Suprapubic skin (tissue), 4 donors: ENCODE results near the gene SIK3. TPM values are rescaled to one million over a fixed set of nuclear protein-coding genes. Genes with fewer than 3 reads are reported as not detected.

ENCODE experiments used
- DNase-seq, 2 donors: peaks; one replicate each; pipeline ENCODE4 v3.0.0-alpha.2; 2019; ENCODE audit warnings: low spot score in 2 of 2
- H3K27ac ChIP-seq: fragments of 200-600 bp; sonication (generic); one replicate; pipeline ENCODE4 v1.5.1; 2019
- H3K27me3 ChIP-seq: fragments of 200-600 bp; sonication (generic); one replicate; pipeline ENCODE4 v1.5.1; 2019
- H3K36me3 ChIP-seq: fragments of 200-600 bp; sonication (generic); one replicate; pipeline ENCODE4 v1.5.1; 2019
- H3K4me1 ChIP-seq: fragments of 200-600 bp; sonication (generic); one replicate; pipeline ENCODE4 v1.5.1; 2019
- H3K4me3 ChIP-seq: fragments of 200-600 bp; sonication (generic); one replicate; pipeline ENCODE4 v1.5.1; 2019; ENCODE audit warnings: mild to moderate bottlenecking
- H3K9me3 ChIP-seq: fragments of 200-600 bp; sonication (generic); one replicate; pipeline ENCODE4 v1.5.1; 2019
- EP300 ChIP-seq: sonication (generic); formaldehyde crosslinking; IDR thresholded peaks from one replicate; pipeline ENCODE4 v1.6.1; 2017; ENCODE audit warnings: antibody characterized with exemption
- POLR2A ChIP-seq, 2 donors: fragments of 450-650 bp; IDR thresholded peaks; one replicate each; pipeline ENCODE4 v1.6.1; 2017; ENCODE audit warnings: antibody characterized with exemption in 2 of 2, mild to moderate bottlenecking in 2 of 2, moderate library complexity in 2 of 2
- POLR2AphosphoS5 ChIP-seq, 3 donors: sonication (generic); formaldehyde crosslinking; IDR thresholded peaks; one replicate each; pipeline ENCODE4 v1.6.1; 2017; ENCODE audit warnings: antibody characterized with exemption in 3 of 3
- WGBS: methylation state at CpG from one replicate; pipeline ENCODE4 v1.1.5; 2018; 5-methylcytosine and 5-hydroxymethylcytosine counted together
- total RNA-seq, 4 donors: library from RNA; depleted of rRNA; stranded (reverse); fragments of >200 nt; gene quantifications; one replicate each; pipeline ENCODE4 v1.1.0, GENCODE V29; 2016
- TF ChIP-seq, protein P1 (sequence below), 2 donors: fragments of 200-600 bp in 1 of 2; fragments of 450-650 bp in 1 of 2; sonication (generic) in 1 of 2; IDR thresholded peaks; one replicate each; pipeline ENCODE4 v1.5.1; 2016 to 2019; ENCODE audit warnings: antibody characterized with exemption in 2 of 2, mild to moderate bottlenecking in 1 of 2, moderate library complexity in 1 of 2

The SIK3 gene
- total RNA-seq, 4 donors from 2014 or later: 31.6 to 60.8 (median 37.5) TPM

DNA sequence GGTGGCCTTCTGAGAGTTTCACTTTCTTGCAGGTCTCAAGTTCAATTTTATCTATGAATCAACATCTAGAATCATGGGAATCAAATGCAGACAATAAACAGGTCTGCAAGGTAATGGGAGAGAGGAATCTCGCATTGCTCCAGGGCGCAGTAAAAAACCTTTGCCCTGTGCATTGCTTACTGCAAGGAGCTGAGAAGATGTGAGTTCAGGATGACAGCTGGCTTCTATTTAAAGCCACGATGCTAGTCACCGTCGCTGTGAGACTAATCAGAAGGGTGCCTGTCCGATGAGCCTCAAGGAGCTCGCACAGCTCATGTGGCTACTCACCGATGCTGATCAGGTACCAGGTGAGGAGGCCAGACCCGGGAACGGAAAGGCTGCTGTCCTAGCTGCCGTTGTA lies 230.6 kb downstream of the SIK3 start:
- Histone ChIP-seq H3K4me3 (no peak overlapping the region), H3K4me1 (no peaks in the 10 kb centered on the region), H3K27ac (no peak overlapping the region), H3K36me3 (peaks cover 89% of the 10 kb centered on the region), H3K9me3 (no peaks in the 10 kb centered on the region), H3K27me3 (no peaks in the 10 kb centered on the region)
- no peak for DNase-seq
- TF ChIP-seq, protein P1, sequence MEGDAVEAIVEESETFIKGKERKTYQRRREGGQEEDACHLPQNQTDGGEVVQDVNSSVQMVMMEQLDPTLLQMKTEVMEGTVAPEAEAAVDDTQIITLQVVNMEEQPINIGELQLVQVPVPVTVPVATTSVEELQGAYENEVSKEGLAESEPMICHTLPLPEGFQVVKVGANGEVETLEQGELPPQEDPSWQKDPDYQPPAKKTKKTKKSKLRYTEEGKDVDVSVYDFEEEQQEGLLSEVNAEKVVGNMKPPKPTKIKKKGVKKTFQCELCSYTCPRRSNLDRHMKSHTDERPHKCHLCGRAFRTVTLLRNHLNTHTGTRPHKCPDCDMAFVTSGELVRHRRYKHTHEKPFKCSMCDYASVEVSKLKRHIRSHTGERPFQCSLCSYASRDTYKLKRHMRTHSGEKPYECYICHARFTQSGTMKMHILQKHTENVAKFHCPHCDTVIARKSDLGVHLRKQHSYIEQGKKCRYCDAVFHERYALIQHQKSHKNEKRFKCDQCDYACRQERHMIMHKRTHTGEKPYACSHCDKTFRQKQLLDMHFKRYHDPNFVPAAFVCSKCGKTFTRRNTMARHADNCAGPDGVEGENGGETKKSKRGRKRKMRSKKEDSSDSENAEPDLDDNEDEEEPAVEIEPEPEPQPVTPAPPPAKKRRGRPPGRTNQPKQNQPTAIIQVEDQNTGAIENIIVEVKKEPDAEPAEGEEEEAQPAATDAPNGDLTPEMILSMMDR (IDR thresholded peaks at IDR 0.05): no peak
- TF ChIP-seq EP300 (no peak), POLR2AphosphoS5 (IDR thresholded peaks at IDR 0.05) (no peak), POLR2A (IDR thresholded peaks at IDR 0.05) (no peak)
- WGBS: 84% methylated on average over 11 of the region's 11 CpGs

DNA sequence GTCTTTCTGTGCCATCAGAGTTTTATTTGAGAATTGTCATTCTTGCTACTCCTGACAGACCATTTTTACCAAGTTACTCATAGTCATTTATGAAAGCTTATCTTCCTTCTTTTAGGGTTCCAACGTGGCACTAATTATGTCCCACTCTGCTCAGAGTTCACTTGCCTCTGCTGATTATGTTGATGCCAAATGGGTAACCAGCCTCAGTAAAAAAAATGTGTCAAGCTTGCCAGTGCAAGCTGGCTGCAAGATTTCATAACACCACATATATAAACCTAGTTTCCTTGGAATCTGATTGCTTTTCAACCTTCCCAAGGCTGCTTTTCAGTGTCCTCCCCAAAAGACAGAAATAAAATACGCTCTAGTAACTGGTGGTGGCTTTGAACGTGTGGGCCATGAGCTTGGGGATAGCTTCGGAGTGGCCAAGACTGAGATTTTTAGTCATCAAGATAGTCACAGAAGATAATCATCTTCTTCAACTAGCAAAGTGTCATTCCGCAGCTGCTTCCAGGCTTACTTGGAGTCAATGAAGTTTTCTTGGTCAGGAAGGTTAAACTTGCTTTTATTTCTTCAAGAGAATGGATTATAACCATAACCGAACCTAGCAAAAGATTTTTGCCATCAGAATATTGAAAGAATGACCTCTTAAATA lies 231.3 kb downstream of the SIK3 start:
- no peak for TF ChIP-seq POLR2AphosphoS5 (IDR thresholded peaks at IDR 0.05)
- TF ChIP-seq, protein P1 (IDR thresholded peaks at IDR 0.05): no peak
- WGBS: 84% methylated on average over 6 of the region's 6 CpGs
- Histone ChIP-seq H3K27ac (no peak overlapping the region), H3K27me3 (no peaks in the 10 kb centered on the region), H3K9me3 (no peaks in the 10 kb centered on the region), H3K36me3 (peaks cover 90% of the 10 kb centered on the region), H3K4me3 (no peak overlapping the region), H3K4me1 (no peaks in the 10 kb centered on the region)
- DNase-seq: no peak

DNA sequence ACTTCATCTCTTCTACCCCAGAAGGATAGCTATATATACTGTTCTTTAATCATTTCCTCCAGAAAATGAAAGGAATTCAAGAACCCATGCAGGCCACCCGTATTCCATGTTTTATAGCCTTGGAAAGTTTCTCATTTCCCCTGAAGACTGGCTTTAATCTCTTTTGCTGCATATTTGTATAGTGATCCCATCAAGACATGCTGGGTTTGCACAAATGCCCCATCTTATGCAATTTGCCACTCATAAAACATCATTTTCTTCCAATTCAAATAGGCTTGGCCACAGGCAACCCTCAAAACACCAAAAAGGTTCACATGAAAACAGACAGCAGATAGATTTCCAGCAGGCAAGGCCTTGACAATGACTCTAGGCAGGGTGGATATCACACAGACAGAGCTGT lies 232.5 kb downstream of the SIK3 start:
- TF ChIP-seq EP300: no peak
- TF ChIP-seq, protein P1 (IDR thresholded peaks at IDR 0.05): no peak
- no peak for TF ChIP-seq POLR2A (IDR thresholded peaks at IDR 0.05)
- TF ChIP-seq POLR2AphosphoS5 (IDR thresholded peaks at IDR 0.05): no peak
- 46% methylated on average over 1 of the region's 1 CpG for WGBS
- peaks cover 94% of the 10 kb centered on the region for H3K36me3 ChIP-seq

DNA sequence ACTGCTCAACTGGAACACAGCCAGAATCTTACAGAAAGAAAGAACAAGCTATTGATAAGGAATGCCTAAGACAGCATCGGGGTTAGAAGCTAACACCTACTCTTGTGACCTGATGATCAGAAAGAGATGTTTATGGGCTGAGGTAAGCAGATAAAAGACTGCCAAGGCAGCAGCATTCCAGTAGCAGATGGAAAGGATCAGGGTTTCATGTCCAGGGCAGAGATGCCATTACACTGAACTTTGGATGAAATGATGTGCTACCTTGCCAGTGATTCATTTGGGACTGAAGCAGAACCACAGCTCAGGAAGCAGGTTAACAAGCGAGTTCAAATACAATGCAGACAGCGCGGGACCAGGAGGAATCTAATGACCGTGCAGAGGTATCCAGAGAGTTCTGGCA lies 233.7 kb downstream of the SIK3 start:
- TF ChIP-seq, protein P1 (IDR thresholded peaks at IDR 0.05): no peak
- no peak for TF ChIP-seq POLR2A (IDR thresholded peaks at IDR 0.05)
- TF ChIP-seq POLR2AphosphoS5 (IDR thresholded peaks at IDR 0.05): no peak
- no peak for TF ChIP-seq EP300
- Histone ChIP-seq H3K27ac (no peak overlapping the region), H3K36me3 (peaks cover 90% of the 10 kb centered on the region), H3K27me3 (no peaks in the 10 kb centered on the region), H3K9me3 (no peaks in the 10 kb centered on the region), H3K4me1 (no peaks in the 10 kb centered on the region), H3K4me3 (no peak overlapping the region)
- DNase-seq: no peak
- 87% methylated on average over 5 of the region's 5 CpGs for WGBS

More for the DNA sequence above, 232.5 kb downstream of the SIK3 start:
- Histone ChIP-seq H3K9me3 (no peaks in the 10 kb centered on the region), H3K4me1 (no peaks in the 10 kb centered on the region), H3K27ac (no peak overlapping the region), H3K27me3 (no peaks in the 10 kb centered on the region), H3K4me3 (no peak overlapping the region)
- no peak for DNase-seq

DNA sequence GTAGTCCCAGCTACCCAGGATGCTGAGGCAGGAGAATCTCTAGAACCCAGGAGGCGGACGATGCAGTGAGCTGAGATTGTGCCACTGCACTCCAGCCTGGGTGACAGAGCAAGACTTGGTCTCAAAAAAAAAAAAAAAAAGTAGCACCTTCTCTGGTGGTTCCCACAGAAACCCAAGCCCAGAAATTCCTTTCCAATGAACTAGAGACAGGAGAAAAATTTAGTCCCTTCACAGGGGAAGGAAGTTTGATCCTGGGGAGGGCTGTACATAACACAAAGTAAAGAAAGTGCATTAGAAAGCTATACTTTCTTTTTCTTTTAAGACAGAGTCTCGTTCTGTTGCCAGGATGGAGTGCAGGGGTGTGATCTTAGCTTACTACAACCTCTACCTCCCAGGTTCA lies 235.3 kb downstream of the SIK3 start:
- H3K4me3 ChIP-seq: no peak overlapping the region
- H3K36me3 ChIP-seq: peaks cover 89% of the 10 kb centered on the region
- H3K4me1 ChIP-seq: no peaks in the 10 kb centered on the region
- no peak for DNase-seq
- no peak overlapping the region for H3K27ac ChIP-seq
- H3K27me3 ChIP-seq: no peaks in the 10 kb centered on the region
- 92% methylated on average over 3 of the region's 3 CpGs for WGBS
- TF ChIP-seq EP300: no peak
- TF ChIP-seq POLR2AphosphoS5 (IDR thresholded peaks at IDR 0.05): no peak
- no peak for TF ChIP-seq POLR2A (IDR thresholded peaks at IDR 0.05)
- TF ChIP-seq, protein P1 (IDR thresholded peaks at IDR 0.05): no peak
- H3K9me3 ChIP-seq: no peaks in the 10 kb centered on the region
